ENCODE data around the gene SON.

- TF ChIP-seq CTCF (IDR thresholded peaks at IDR 0.05) (no peak), POLR2A (IDR thresholded peaks at IDR 0.05) (no peak)
Observed at GRCh38 chr21:33569991-33570390, 27.2 kb downstream of the SON start.

Data from right lobe of liver (tissue), 4 donors.